Activated CD4-positive, alpha-beta T cell treated with anti-CD3 and anti-CD28 coated beads, Interleukin-10, Interleukin-2, amounts not matched to agents 100 ng/mL and 50 ng/mL, durations not matched to agents 16 hours and 8 hours (primary cell): ENCODE data around the gene MED23.

Experiments
- DNase-seq: peaks from one replicate; pipeline ENCODE4 v3.0.0-alpha.2; 2020

The MED23 gene

DNA sequence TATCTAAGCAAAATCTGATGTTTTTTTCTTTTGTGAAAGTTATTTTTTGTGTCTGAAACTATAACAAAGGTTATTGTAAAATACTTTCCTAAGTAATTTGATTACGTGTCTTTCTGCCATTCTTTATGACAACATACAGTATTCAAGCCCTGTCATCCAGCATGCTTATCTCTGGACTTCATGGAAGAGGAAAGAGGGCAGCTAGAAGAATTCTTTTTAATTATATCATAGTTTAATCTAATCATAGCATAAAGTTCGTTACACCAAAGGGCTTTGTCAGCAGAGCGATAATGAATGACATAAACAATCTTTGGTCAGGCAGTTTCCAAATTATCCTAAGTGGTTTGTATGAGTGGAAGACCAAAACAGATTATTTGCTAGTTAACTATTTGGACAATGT lies 12.5 kb upstream of the MED23 start:
- no peak for DNase-seq

DNA sequence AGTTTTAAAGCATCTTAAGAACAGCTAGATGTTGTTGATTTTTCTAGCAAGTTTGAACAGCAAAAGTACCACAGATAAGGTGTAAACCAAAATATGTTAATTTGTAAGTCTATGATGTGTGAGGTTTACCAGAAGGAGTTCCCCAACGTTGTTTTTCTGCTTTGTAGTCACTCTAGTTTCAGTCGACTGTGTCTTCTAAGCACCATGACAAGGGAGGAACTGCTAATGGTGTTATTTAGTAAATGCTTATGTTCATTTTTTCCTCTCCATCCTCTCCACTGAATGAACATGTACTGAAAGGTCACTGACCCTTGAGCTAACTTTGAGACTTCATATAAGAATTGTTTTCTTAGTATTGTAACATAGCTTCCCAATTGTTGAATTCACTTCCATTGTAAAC lies 12.1 kb upstream of the MED23 start:
- peak; percentile 43 for DNase-seq

DNA sequence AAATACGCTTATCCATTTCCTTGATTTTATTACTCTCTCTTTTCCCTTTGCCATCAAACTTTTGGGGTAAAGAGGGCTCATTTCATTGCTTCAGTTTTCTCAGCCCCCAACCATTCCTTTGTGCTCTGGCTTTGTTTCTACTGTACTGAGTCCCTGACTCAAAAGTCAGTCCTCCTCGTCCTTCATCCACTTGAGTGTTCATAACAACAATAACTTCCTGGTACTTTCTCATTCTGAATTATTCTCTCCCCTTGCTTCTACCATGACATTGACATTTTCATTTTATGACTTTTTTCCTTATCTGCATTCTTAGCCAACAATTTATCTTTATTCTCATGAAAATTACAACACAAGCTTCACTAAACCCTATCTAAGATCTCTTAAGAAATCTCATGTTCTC lies 10.0 kb upstream of the MED23 start:
- DNase-seq, result no peak

DNA sequence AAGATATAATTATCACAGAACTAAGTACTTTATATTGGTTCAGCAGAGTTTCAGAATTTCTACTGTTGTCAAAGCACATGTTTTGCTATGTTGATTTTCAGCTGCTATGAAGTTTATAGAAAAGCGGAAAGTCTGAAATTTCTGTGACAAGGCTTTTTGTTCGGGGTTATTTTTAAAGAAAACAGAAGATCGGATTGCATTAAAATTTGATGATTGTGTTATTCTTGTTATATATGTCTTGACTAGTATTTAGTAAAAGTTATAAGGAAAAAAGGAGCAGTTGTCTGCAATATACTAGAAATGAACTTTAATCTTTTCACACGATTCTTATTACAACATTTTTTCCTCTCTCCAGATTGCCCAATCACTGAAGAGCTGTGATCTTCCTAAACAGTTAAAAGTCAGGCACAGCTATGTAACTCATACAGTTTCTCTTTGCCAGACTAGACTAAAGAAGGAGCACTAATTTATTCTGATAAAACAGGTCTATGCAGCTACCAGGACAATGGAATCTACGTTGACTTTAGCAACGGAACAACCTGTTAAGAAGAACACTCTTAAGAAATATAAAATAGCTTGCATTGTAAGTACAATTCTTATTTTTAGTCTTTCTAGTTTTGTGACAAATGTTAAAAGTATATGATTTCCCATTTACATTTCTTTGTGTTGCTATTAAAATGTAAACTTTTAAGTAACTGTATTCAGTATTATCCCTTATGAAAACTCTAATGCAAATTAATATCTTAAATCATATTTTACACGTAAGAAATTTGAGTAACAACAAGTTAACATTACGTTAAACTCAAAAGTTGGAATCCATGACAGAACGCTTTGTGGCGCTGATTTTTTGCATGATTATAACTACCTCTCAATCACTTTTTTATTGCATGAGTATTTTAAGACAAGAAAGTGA lies 9.1 kb upstream of the MED23 start, which contains the start of gene ENPP3:
Gene ENPP3 (plus strand): TSS at position 423 of the 913 bp plus-strand sequence. CDS start 83 bp downstream, at position 506.
- DNase-seq, result no peak

DNA sequence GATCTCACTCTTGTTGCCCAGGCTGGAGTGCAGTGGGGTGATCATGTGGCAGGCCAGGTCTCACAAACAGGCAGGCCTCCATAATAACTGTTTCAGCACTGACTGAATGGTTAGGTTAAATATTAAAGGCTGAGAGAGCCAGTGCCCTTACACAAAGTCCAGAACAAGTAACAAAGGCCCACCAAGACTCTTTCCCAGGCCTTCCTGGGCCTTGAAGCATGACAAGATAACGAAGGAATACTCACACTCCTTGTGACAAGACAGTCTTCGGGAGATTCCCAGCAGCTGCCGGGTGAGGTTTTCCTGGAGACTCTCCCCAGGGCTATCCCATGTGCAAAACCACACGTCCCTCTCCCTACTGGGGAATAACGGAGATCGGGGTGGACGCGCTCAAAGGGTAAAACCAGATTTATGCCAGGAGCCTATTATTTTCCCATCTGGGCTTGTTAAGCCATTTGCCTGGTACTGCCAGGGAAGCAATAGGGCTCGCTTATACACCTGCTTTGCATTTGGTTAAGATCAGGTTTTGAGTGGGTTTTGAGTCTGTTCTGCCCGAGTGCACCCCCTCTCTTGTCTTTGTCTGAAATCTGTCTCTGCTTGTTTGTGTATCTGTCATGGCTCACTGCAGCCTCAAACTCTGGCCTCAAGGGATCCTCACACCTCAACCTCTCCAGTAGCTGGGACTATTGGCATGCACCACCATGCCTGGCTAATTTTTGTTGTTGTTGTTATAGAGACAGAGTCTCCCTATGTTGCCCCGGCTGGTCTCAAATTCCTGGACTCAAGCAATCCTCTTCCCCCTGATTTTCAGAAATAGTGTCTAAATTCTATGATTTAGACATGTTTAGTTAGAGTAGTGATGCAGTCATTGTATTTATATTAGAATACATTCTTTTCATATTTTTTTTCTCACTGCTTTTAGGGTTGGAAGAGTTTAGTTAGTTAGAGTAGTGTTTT lies 7.6 kb upstream of the MED23 start:
- DNase-seq, result no peak

DNA sequence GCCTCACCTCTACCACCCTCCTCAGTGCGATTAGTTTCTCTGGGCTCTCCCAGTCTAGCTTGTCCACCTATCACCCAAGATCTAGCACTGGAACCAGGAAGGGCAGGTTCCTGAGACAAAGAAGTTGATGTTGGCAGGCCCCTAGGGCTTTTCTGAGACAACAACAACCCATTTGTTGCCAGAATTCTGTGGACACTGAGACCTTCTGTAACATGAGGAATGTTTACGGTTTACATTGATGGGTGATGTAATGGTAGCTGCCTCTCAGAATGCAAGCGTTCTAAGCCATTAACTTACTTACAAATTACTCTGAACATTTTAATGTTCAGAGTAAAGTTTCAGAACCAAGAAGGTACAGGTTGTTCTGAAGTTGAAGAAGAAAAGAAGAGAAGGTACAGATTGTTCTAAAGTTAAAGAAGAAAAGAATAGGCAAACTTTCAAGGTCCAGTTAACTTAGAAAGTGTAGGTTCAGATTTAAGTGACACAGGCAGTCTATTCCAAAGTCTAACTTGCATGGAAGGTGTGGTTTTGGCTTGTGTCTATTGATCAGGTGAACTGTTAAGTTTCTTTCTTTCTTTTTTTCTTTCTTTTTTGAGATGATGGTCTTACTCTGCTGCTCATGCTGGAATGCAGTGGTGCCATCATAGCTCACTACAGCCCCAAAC lies 3.7 kb upstream of the MED23 start:
- DNase-seq, result no peak

DNA sequence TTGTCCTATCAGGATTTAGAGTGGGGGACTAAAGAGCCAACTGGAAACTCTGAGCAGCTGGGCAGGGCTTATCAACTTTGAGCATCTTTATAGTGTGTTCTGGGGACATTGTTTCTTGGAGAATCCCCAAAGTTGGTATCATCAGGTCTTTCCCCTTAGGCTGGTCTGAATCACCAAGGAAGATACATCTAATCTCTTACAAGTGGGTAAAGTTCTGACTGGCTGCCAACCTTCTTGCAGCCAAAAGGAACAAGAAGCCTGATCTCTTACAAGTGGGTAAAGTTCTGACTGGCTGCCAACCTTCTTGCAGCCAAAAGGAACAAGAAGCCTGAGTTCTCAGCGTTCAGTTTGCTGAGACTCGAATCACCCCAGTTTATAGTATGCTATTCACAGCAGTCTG lies 1.6 kb upstream of the MED23 start:
- peak; percentile 10 for DNase-seq

DNA sequence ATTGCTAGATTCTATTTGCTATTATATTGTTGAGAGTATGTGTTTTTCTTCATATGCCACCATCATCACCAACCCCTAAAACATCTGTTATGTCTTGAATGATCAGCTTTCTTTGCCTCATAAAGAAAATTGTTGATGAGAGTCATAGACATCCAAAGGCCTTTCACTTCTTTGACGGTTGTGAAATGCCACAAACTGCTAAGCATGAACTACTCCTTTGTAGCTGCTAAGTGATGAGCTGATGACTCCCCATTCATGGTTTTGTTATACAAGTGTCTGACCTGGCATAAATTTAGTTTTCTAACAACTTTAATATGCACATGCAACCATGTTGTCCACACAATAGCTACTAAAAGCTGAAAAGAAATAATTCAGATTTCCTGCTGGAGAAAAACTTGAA lies 684 bp upstream of the MED23 start:
- no peak for DNase-seq

DNA sequence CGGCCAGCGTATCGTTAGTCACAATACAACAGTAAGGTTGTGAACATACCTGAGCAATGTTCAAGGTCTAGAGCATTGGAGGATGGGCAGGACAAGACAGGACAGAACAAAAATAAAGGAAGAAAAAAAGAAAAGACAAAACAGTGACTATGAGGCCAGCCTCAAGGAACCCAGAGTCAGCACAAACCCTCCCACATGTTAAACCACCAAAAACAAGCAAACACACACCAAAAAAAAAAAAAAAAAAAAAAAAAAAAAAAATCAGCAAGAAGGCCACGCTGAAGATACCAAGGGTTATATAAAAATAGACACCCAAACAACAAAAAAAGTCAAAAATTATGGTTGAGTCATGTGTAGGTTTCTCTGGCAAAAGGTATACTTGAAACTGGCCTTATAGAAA lies 12.8 kb downstream of the MED23 start:
- DNase-seq, result no peak

DNA sequence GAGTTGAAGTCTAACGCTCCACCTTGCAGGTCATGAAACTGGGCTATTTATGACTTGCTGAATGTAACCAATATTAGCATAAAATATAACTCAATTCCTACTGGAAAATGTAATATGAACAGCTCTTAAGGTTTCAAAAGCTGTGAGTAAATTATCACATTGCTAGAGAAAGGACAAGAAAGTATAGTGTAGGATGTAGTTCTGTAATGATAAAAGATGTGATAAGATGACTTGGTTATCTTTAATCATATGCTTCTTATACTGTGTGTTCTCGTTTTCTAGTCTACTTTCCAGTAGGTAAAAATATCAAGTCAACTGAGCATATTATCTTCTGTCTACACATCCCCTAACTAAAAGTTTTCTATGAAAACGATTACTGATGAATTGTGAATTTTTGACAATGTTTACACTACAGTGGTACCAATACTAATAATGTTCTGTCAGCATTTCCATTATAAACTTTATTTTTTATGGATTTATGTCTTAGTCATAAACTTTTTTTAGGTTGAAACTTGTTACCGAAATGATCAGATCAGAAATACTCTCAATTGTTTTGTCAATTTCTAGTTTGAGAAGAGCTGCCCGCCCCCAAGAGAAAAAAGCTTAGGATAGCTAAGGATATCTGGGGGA lies 14.6 kb downstream of the MED23 start:
- no peak for DNase-seq

DNA sequence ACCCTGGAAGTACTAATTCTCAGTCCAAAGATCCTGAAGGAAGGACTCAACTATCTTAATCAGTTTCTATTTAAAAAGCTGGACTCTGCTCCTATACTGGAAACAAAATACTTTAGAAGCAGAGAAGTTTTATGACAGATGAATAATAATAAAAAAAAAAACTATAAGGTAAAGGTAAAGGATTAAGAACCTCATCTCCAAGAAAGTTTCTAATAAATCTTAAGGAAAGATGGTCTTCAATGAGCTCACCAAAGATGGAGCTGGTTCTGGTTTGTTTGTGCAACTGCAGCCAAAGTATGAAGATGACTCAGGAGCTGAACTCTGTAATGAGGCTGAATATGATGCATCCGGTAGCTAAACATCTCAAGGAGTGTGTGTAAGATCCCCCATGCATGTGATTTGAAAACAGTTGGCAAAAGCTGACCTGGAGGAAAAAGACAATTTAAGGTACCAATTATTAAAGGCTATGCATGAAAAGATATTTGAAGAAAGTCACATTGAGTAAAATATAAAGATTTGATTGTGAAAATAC lies 25.2 kb downstream of the MED23 start:
- no peak for DNase-seq

DNA sequence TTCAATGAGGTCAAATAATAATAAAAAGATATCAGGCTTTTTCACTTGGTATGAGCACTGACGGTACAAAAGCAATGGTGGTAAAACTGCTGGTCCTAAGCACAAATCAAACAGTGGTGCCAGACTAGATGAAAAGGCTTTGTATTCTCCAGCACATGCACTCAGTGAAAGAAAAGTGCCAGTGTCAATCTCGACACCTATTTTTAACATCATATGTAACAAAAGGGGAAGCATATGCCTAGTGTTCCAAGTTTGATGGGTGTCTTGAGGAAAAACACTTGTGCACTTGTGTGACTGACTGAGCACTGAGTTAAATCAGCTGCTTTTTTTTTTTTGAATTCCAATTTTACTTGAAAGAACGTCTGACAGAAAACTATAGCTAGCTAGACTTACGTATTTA lies 27.3 kb downstream of the MED23 start:
- no peak for DNase-seq

DNA sequence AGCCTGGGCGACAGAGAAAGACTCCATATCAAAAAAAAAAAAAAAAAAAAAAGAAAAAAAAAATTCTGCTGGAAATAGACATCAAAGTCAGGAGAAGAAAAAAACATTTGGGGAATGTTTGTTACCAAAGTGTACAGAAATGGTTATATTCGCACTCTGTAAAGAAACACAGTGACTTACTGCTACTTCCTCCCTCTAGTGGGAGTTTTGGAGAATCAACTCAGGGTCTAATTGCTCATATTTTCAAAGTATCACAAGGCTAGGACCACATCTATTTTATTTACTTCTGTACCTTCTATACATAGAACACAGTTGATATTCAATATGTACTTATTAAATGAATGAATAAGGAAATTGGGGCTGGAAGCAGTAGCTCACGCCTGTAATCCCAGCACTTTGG lies 30.6 kb downstream of the MED23 start:
- DNase-seq, result no peak

DNA sequence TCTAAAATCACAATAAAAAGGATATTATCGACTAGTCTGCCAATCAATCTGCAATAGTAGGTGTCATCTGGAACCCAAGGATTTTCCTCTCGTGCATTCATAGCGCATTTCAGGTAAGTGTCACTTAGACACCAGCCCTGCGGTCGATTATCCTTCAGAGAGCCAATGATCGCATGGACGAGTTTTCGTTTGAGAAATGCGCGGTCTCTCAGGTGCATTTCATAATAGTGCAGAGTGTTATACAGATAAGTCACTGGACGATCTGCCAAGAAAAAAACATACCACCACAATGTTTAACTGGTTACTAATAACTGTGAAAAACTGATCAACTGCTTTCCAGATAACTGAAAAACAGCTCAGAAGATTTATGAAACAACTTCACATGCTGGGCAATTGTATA lies 34.0 kb downstream of the MED23 start:
- DNase-seq, result no peak

DNA sequence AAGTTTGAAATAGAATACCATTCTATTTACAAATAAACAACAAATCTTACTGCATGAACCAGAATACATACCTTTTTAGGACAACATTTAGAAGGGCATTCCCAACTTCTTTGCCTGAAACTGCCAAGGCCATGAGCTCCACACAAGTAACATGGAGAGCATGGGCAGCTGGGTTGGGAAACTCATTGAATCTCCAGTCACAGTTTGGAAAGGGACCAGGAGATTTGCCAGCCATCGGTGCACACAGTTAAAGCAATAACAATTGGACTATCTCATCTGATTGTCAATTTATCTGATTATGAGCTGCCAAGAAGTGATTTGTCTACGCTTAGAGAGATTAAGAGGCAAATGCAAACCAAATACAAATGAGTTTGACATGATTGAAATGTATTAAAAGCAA lies 35.1 kb downstream of the MED23 start:
- DNase-seq, result no peak

DNA sequence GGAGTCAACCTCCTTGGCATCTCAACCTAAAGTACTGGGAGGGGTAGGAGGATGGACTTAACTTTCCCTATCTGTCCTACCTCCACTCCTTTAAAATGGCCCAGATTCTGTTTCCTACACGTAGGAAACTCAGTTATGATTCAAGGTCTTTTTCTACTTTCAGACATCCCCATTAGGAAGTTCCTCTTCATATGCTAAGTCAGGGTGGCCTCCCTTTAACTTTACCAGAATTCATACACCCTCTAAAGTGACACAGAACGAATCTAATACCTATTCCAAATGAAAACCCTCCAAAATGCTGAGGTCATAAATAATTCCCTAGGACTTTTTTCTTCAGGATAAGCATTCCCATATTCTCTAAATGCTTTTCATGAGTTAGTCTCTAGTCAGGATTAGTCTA lies 39.4 kb downstream of the MED23 start:
- DNase-seq, result no peak

DNA sequence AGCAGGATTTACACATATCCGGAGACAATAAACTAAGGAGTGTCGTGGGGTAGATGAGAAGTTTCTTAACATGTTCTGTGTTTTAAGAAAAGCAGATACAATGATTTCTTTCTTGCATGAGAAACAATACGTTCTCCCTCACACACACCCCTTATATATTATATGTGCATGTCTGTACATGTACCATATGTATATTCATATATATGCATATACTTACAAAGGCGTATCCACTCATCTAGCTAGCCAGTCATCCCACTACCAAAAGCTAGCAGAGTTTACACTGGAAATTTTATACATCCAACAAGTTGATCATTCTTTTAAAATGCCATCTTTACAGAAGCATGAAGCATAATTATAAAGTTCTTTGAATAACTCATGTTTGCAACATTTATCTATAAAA lies 40.1 kb downstream of the MED23 start:
- DNase-seq, result no peak

DNA sequence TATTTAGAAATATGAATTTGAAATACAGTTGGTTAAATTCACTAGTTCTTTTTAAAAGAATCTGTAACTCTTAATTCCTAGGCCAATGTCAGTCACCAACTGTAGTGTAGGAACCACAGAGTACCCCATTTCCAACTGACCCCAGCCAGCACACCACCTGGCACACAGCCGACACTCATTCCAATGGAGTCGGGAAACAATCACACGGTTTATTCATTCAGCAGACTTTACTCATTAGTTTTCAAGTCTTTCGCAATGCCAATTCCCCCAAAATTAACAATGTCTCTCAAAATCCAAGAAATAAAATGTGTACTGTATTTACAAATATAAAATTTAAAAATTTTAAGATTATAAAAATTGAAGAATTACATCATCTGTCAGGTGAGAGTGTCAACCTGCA lies 41.5 kb downstream of the MED23 start:
- DNase-seq, result no peak

DNA sequence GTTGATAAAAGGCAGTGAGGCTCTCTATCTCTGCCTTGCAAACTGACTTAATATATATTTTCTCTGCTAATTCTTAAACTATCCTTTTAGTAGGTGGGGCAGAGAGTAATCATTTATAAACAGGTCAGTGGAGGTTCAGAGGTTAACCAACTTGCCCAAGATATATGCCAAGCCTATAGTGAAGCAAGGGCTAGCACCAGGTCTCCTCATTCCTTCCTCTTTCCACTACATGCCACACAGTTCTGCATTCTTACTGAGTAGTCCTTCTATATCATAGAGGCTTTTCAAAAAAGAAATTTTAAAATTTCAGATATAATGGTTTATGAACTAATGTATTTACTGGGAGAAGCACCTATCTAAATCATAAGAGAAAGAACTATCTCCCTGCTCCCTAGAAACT lies 46.5 kb downstream of the MED23 start:
- DNase-seq, result no peak

DNA sequence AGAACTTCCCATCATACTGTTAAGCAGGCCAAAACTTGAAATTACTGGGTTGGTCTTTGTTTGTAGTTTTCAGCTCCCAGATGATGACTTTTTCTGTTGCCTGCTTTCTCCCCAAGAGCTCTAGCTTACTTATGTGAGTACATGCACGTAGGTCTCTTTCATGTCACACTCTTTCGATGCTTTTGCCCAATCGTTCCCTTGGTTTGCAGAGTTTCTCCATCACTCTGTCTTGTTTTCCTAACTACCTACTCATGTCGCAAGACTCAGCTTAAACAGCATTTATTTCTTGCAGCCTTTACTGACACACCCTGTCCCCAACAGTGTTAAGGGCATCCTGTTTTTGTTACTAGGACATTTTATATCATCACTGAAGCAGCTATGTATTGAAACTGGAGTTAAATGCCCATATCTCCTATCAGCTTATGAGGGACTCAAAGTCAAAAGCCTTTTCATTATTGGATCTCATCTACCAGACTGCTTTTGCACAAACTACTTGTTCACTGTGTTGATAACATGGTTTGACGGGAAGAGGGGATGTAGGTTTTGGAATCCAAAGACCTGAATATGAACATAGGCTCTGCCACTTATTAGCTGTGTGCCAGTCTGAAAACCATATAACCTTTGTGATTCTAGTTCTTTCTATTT lies 52.1 kb downstream of the MED23 start:
- no peak for DNase-seq

DNA sequence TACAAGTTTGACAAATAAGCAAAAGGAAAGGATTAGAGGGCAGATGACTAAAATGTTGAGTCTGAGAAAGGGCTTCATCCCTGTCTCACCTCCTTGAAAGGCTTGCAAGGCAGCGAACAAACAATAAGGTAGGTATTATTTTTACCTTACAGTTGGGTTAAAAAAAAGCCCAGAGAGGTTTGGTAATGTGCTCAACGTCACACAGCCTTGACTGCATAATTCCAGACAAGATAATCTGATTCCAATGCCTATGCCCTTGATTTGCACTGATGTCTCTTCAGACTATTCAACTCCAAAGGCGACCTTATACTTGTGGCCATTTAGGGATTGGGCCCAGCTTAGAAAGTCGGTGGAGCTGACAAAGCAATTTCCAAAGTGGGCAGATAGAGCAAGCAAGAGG lies 53.4 kb downstream of the MED23 start:
- DNase-seq, result no peak

DNA sequence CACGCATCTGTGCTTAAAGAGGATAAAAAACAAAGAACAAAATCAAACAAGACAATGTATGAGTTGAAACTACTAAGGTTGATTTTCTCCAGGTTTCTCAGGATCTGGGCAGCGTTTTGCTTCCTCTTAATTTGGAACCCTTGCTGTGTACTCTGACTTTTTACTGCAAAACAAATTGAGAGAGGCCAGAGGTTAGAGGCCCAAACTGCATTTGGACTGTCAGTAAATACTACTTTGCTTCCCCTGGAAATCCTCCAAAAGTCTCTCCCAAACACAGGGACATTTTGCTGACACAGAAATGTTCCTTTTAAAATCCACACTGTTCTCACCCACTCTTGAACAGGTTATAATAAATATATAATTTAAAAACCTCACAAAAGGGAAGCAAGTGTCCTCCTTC lies 53.9 kb downstream of the MED23 start:
- DNase-seq, result no peak
